GM21526 (cell line): ENCODE measurements around the gene DCUN1D2.

Experiments
- ATAC-seq: cut with Tn5 transposase; IDR thresholded peaks from one replicate; pipeline ENCODE4 v1.9.1; 2021; ENCODE audit warnings: moderate library complexity; ENCODE audit not compliant: unreplicated experiment, low FRiP score

DCUN1D2 gene

GRCh38 chr13:113413178-113413897 lies 77.2 kb downstream of the DCUN1D2 start:
- no peak for ATAC-seq

- ATAC-seq, result no peak
Measured at GRCh38 chr13:113412440-113412839, 78.1 kb downstream of the DCUN1D2 start.

- ATAC-seq, result no peak
Measured at GRCh38 chr13:113411216-113412023, 79.1 kb downstream of the DCUN1D2 start.

GRCh38 chr13:113410472-113411201 lies 79.9 kb downstream of the DCUN1D2 start:
- no peak for ATAC-seq

- ATAC-seq, result no peak
Measured at GRCh38 chr13:113408562-113408961, 81.9 kb downstream of the DCUN1D2 start.

- ATAC-seq, result no peak
Measured at GRCh38 chr13:113407531-113408393, 82.7 kb downstream of the DCUN1D2 start.

- no peak for ATAC-seq
Measured at GRCh38 chr13:113407103-113407530, 83.4 kb downstream of the DCUN1D2 start.

- ATAC-seq, result no peak
Measured at GRCh38 chr13:113406321-113407102, 84.0 kb downstream of the DCUN1D2 start.
